ENCODE measurements around the gene ZNF394. TPM values are rescaled to one million over a fixed set of nuclear protein-coding genes. Genes with fewer than 3 reads are reported as not detected.
A peak's percentile ranks its signal among the peaks of the same experiment; 100 is the strongest.

ZNF394 gene
- total RNA-seq (2021; ENCODE audit: unreplicated experiment), result 22.1 TPM
- polyA plus RNA-seq (2012), result 9.9 and 11.0 TPM in 2 replicates
- Bru-seq, nascent RNA, result percentile 89 among the genes with signal in this experiment
- percentile 75 among the genes with signal in this experiment for BruChase-seq, experiment 1, labeled RNA remaining after a 6-hour chase
- BruChase-seq, experiment 2, labeled RNA remaining after a 2-hour chase, result percentile 84 among the genes with signal in this experiment
- long read RNA-seq, transcript ZNF394-201 (3 exons, 2,179 nt), result major isoform, 31 of 39 reads
- long read RNA-seq, partial matches to known transcripts, result 0 of 39 reads
- long read RNA-seq, other reads (novel, unspliced or antisense), result 3 of 39 reads

- intact Hi-C loops (cut with micrococcal nuclease), result loop anchor here (2.0 to 5.0 kb wide), 2 partner anchors 27 to 117 kb away; partner anchors contain the start of genes ZNF789 and ZSCAN25
- TSS peak; percentile 88 for BruUV-seq (replicated peaks)
- H2AFZ ChIP-seq (ENCODE audit: low read depth, low read length, poor library complexity, severe bottlenecking), result peak within 1 kb of the TSS; percentile 23
- TF ChIP-seq ZFX (IDR thresholded peaks at IDR 0.05) (peak; percentile 45; the same call in 1 of the 2 replicates), EZH2phosphoT487 (IDR thresholded peaks at IDR 0.05; ENCODE audit: borderline replicate concordance) (no peak), EGR1 (IDR thresholded peaks at IDR 0.05; ENCODE audit: low read depth) (no peak), POLR2AphosphoS5 (IDR thresholded peaks at IDR 0.05; ENCODE audit: low read depth, low read length) (peak; percentile 89), SRF (IDR thresholded peaks at IDR 0.05; ENCODE audit: low read depth) (no peak), YY1 (IDR thresholded peaks at IDR 0.05; ENCODE audit: extremely low read depth, insufficient replicate concordance, low read depth, low read length) (peak; percentile 51), JUND (IDR thresholded peaks at IDR 0.05) (no peak), TCF7L2 (IDR thresholded peaks at IDR 0.05; ENCODE audit: borderline replicate concordance, extremely low read depth, insufficient read depth, insufficient read length) (peak; percentile 53), ELF1 (IDR thresholded peaks at IDR 0.05; ENCODE audit: borderline replicate concordance, low read depth) (no peak), RAD21 (IDR thresholded peaks at IDR 0.05; ENCODE audit: low read depth) (no peak), SP1 (IDR thresholded peaks at IDR 0.05; ENCODE audit: low read depth) (no peak), ZNF274 (IDR thresholded peaks at IDR 0.05; ENCODE audit: low read depth, low read length) (no peak), CTCF (IDR thresholded peaks at IDR 0.05 in 2 of 3, conservative IDR thresholded peaks at IDR 0.05 in 1 of 3; ENCODE audit: borderline replicate concordance in 1 of 3, insufficient read depth in 1 of 3, low read depth in 2 of 3, low read length in 2 of 3) (no peak), FOSL1 (IDR thresholded peaks at IDR 0.05; ENCODE audit: low read depth) (no peak), REST (IDR thresholded peaks at IDR 0.05; ENCODE audit: low read depth) (no peak), CEBPB (IDR thresholded peaks at IDR 0.05; ENCODE audit: low read depth) (no peak), EZH2 (IDR thresholded peaks at IDR 0.05) (no peak), MAX (IDR thresholded peaks at IDR 0.05) (no peak), POLR2A (IDR thresholded peaks at IDR 0.05; ENCODE audit: borderline replicate concordance, extremely low read depth, insufficient read depth, insufficient read length) (peak; percentile 71)
- TF ChIP-seq, protein P1, sequence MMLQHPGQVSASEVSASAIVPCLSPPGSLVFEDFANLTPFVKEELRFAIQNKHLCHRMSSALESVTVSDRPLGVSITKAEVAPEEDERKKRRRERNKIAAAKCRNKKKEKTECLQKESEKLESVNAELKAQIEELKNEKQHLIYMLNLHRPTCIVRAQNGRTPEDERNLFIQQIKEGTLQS (IDR thresholded peaks at IDR 0.05), result no peak
Observed at GRCh38 chr7:99499721-99500636, at the start of gene ZNF394. Gene ZNF394 (minus strand): TSS chr7:99500281. CDS start chr7:99500093, 188 bp downstream.

More at GRCh38 chr7:99499721-99500636, at the start of gene ZNF394:
- ChIA-PET RAD21 (ENCODE audit: low non-redundant PET in 1 of 2, low total read pairs in 2 of 2, uncharacterized antibody in 2 of 2, unreplicated experiment in 2 of 2) (no interaction called here), POLR2A (interaction anchor here (0.7 to 1.2 kb wide), 4 partner anchors 27 to 321 kb away, joined by 3 to 4 read pairs (median 4); partner anchors contain the start of genes ZNF655 and ZSCAN25), CTCF (interaction anchor here (0.6 to 1.1 kb wide), 2 partner anchors 28 to 115 kb away, joined by 3 to 4 read pairs; no protein-coding TSS in a partner anchor)
- H3K9me3 ChIP-seq (ENCODE audit: control insufficient read depth in 1 of 2, insufficient read depth in 1 of 2, low read depth in 1 of 2, low read length in 2 of 2), result no peaks in the 10 kb centered on the region
- ATAC-seq (peak; percentile 59), DNase-seq (ENCODE audit: low read depth, low spot score) (peak; percentile 87)
- peaks cover 47% of the 10 kb centered on the region for H3K79me2 ChIP-seq (ENCODE audit: insufficient read depth, low read length)
- no peaks in the 10 kb centered on the region for H3K27me3 ChIP-seq (ENCODE audit: insufficient read depth, low read length)
- no peaks in the 10 kb centered on the region for H3K9me2 ChIP-seq (ENCODE audit: insufficient read depth)
- H3K4me1 ChIP-seq (ENCODE audit: control insufficient read depth in 1 of 2, insufficient read depth in 2 of 2, low read length in 2 of 2), result peaks cover 14 to 22% of the 10 kb centered on the region in 2 experiments
- H3K9ac ChIP-seq (ENCODE audit: low read length), result peak within 1 kb of the TSS; percentile 85
- peak within 1 kb of the TSS; percentile 85 to 92 for H3K4me3 ChIP-seq (replicated peaks in 1 of 2; ENCODE audit: low read depth in 1 of 2, low read length in 2 of 2)
- H3K4me2 ChIP-seq (ENCODE audit: low read length), result peak within 1 kb of the TSS; percentile 84
- H3K27ac ChIP-seq (ENCODE audit: low read depth, low read length), result peak within 1 kb of the TSS; percentile 74
- H4K20me1 ChIP-seq (ENCODE audit: insufficient read depth), result no peaks in the 10 kb centered on the region
- peaks cover 8 to 12% of the 10 kb centered on the region in 2 experiments; a peak in 3 of 4 replicates for H3K36me3 ChIP-seq (ENCODE audit: control insufficient read depth in 1 of 2, insufficient read depth in 2 of 2, low read length in 2 of 2)

Data from HCT116 (cell line).